BJ (cell line): ENCODE measurements around the gene RLN3. TPM values are rescaled to one million over a fixed set of nuclear protein-coding genes. Genes with fewer than 3 reads are reported as not detected.

Source experiments
- CTCF ChIA-PET: fragments of 350-600 bp; formaldehyde crosslinking; extraction: SDS; loops from one replicate; lab custom pipeline; 2021; ENCODE audit warnings: antibody characterized with exemption, inconsistent platforms; lab: Yijun Ruan, JAX
- POLR2A ChIA-PET: fragments of 300-600 bp; sonication (Branson Sonifier 250); formaldehyde crosslinking; extraction: SDS; loops from one replicate; lab custom pipeline; 2021; ENCODE audit warnings: antibody characterized with exemption; lab: Charles Lee
- DNase-seq: peaks from one replicate; pipeline ENCODE4 v3.0.0-alpha.2; 2011; ENCODE audit warnings: low read depth
- H3K27me3 ChIP-seq: 2 replicates; pipeline ENCODE4 v1.6.0; 2011; ENCODE audit warnings: low read length; ENCODE audit not compliant: control insufficient read depth, insufficient read depth
- H3K36me3 ChIP-seq: 2 replicates; pipeline ENCODE4 v1.5.1; 2011; ENCODE audit warnings: low read length; ENCODE audit not compliant: control insufficient read depth, insufficient read depth
- H3K4me3 ChIP-seq: 2 replicates; pipeline ENCODE4 v1.5.1; 2011; ENCODE audit warnings: low read depth, mild to moderate bottlenecking, control low read depth, low read length
- CTCF ChIP-seq: IDR thresholded peaks from 2 replicates; pipeline ENCODE4 v1.5.1; 2011; ENCODE audit warnings: low read depth, mild to moderate bottlenecking, control low read depth, inconsistent platforms, low read length, moderate library complexity; ENCODE audit not compliant: insufficient read depth
- polyA plus RNA-seq: library from polyadenylated mRNA; depleted of rRNA; stranded (reverse); fragments of >200 nt; gene quantifications from 2 replicates; pipeline ENCODE4 v1.2.3, GENCODE V29; 2011

RLN3 gene
- polyA plus RNA-seq, 1 experiment: not detected

GRCh38 chr19:13995017-13995728 is 32.8 kb upstream of the RLN3 start:
- peak; percentile 29 for DNase-seq
- Histone ChIP-seq H3K36me3 (peaks cover 8% of the 10 kb centered on the region), H3K27me3 (no peaks in the 10 kb centered on the region), H3K4me3 (no peak overlapping the region)
- ChIA-PET POLR2A (no interaction called here), CTCF (no interaction called here)
- TF ChIP-seq CTCF: no peak

GRCh38 chr19:13995878-13996765 is 31.8 kb upstream of the RLN3 start:
- Histone ChIP-seq H3K4me3 (no peak overlapping the region), H3K36me3 (peaks cover 8% of the 10 kb centered on the region), H3K27me3 (no peaks in the 10 kb centered on the region)
- ChIA-PET CTCF (no interaction called here), POLR2A (no interaction called here)
- no peak for DNase-seq
- no peak for TF ChIP-seq CTCF

GRCh38 chr19:13996928-13997630 is 30.9 kb upstream of the RLN3 start:
- peaks cover 6% of the 10 kb centered on the region for H3K36me3 ChIP-seq
- no peak for TF ChIP-seq CTCF
- H3K27me3 ChIP-seq: no peaks in the 10 kb centered on the region
- H3K4me3 ChIP-seq: no peak overlapping the region
- ChIA-PET CTCF (no interaction called here), POLR2A (no interaction called here)
- DNase-seq: no peak

- POLR2A ChIA-PET: no interaction called here
- Histone ChIP-seq H3K4me3 (no peak overlapping the region), H3K36me3 (peaks cover 2% of the 10 kb centered on the region), H3K27me3 (no peaks in the 10 kb centered on the region)
- CTCF ChIA-PET: no interaction called here
- no peak for DNase-seq
- TF ChIP-seq CTCF: no peak
Measured at GRCh38 chr19:13997631-13997962, 30.4 kb upstream of the RLN3 start.

- no peak for DNase-seq
- no peak for TF ChIP-seq CTCF
- Histone ChIP-seq H3K36me3 (peaks cover 1% of the 10 kb centered on the region; the same call in 1 of the 2 replicates), H3K4me3 (no peak overlapping the region), H3K27me3 (no peaks in the 10 kb centered on the region)
- ChIA-PET POLR2A (no interaction called here), CTCF (no interaction called here)
Measured at GRCh38 chr19:13998426-13998825, 29.5 kb upstream of the RLN3 start.
